Adrenal gland (tissue), 5 donors: ENCODE results near the gene MRGPRF.

Experiments used
- CTCF ChIP-seq, 6 experiments: fragments of 450-650 bp in 4 of 6; fragments of 200-600 bp in 2 of 6; sonication (generic) in 1 of 6; IDR thresholded peaks; 1 replicate in 5 of 6; 2 replicates in 1 of 6; pipeline versions ENCODE4 v1.5.1 to v1.8.0; 2016 to 2021; ENCODE audit warnings: antibody characterized with exemption in 6 of 6, mild to moderate bottlenecking in 2 of 6, moderate library complexity in 1 of 6
- POLR2A ChIP-seq, 2 donors: fragments of 450-650 bp; IDR thresholded peaks; one replicate each; pipeline ENCODE4 v1.6.1; 2017; ENCODE audit warnings: antibody characterized with exemption in 2 of 2, mild to moderate bottlenecking in 2 of 2, moderate library complexity in 1 of 2
- donor health status: DM: no; HTN: no; CAD: no.

GRCh38 chr11:68968306-68969250 is 44.5 kb downstream of the MRGPRF start:
- TF ChIP-seq CTCF (IDR thresholded peaks at IDR 0.05) = no peak
- TF ChIP-seq POLR2A (IDR thresholded peaks at IDR 0.05) = no peak
